ENCODE data around the gene UBAP1L. TPM values are rescaled to one million over a fixed set of nuclear protein-coding genes. Genes with fewer than 3 reads are reported as not detected.

UBAP1L gene
- total and polyA plus RNA-seq, 3 donors from 2014 or later = 3.7 to 12.1 (median 11.3) TPM

DNA sequence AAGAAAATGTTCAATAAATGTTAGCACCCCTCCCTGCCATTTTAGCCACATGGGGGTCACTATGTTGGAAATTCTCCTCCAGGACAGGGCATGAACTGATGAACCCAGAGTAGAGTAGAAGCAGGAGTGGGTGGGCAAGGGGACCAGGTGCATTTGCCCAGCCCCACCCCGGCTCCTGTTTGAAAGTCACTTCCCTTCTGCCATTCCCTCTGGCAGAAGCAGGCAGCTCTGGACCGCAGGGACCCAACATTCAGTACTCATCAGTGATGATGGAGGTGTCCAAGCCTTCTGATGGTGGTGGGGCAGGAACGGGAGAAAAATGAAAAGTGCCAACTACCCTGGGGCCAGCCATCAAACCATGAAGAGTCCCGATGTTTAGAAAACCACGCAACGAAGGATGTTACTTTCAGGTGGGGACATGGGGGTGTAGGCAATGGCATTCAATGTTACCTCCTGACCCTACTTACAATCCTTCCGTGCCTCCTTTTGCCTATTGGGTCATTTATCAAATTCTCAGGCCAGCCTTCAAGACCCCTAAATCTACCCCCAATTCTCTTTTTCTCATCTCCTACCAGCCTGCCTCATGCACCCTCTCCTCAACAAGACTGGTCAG is 17.2 kb downstream of the UBAP1L start:
- 93 to 94% methylated on average over 7 of the region's 7 CpGs for WGBS, 2 donors
- Histone ChIP-seq H3K4me1 (peaks cover 25% of the 10 kb centered on the region), H3K36me3 (ENCODE audit: low read depth, missing control alignments) (no peaks in the 10 kb centered on the region), H3K27ac (no peak overlapping the region), H3K27me3 (no peaks in the 10 kb centered on the region), H3K4me3 (no peak overlapping the region), H3K9me3 (no peaks in the 10 kb centered on the region)
- intact Hi-C loops (cut with DNase I; ENCODE audit: low total_unique reads) = no loop called here
- DNase-seq = no peak
- TF ChIP-seq, protein P1, sequence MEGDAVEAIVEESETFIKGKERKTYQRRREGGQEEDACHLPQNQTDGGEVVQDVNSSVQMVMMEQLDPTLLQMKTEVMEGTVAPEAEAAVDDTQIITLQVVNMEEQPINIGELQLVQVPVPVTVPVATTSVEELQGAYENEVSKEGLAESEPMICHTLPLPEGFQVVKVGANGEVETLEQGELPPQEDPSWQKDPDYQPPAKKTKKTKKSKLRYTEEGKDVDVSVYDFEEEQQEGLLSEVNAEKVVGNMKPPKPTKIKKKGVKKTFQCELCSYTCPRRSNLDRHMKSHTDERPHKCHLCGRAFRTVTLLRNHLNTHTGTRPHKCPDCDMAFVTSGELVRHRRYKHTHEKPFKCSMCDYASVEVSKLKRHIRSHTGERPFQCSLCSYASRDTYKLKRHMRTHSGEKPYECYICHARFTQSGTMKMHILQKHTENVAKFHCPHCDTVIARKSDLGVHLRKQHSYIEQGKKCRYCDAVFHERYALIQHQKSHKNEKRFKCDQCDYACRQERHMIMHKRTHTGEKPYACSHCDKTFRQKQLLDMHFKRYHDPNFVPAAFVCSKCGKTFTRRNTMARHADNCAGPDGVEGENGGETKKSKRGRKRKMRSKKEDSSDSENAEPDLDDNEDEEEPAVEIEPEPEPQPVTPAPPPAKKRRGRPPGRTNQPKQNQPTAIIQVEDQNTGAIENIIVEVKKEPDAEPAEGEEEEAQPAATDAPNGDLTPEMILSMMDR (IDR thresholded peaks at IDR 0.05) = no peak
- no peak for TF ChIP-seq POLR2A (IDR thresholded peaks at IDR 0.05)

DNA sequence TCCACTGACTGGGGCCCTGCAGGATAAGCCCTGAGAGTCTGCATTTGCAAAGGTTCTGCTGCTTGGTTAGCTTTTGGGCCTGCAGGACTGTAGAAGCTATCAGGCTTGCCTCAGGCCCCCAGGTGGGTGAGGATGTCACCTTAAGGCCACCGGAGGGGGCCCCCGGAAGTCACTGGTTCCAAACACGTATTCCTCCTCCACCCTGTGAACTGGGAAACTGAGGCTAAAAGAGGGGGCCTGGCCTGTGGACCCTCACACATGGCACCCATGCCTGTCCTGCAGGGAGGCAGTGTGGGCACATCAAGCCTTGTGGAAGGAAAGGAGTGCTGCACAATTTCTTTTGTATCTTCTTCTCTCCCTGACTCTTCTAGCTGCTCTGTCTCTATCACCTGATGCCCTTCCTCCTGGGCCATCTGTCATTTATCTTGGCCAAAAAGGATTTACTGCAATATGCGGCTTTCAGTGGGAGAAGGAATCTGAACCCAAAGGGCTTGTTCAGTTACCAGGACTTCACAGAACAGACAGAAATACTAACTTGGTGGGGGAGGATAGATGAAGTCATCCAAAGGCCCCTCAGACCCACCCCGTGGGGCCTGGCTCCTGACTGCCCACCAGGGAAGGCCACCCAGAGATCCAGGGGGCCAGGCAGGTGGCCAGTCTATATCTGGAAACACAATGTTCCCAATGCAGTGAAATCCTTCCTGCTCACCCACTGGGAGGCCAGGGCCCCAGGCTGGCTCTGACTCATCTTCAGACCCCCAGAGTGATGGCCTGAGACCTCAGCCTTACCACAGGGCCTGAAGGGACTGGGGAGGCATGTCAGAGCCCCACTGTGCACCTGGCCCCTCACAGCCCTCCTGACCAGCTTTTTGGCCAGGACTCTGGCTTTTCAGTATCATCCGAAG is 18.3 kb downstream of the UBAP1L start:
- Histone ChIP-seq H3K27me3 (no peaks in the 10 kb centered on the region), H3K36me3 (ENCODE audit: low read depth, missing control alignments) (no peaks in the 10 kb centered on the region), H3K4me1 (peaks cover 32% of the 10 kb centered on the region), H3K4me3 (no peak overlapping the region), H3K27ac (peak overlapping the region in 1 of 2 donors; percentile 36), H3K9me3 (no peaks in the 10 kb centered on the region)
- no peak for TF ChIP-seq POLR2A (IDR thresholded peaks at IDR 0.05)
- TF ChIP-seq, protein P1 (IDR thresholded peaks at IDR 0.05) = no peak
- intact Hi-C loops (cut with DNase I; ENCODE audit: low total_unique reads) = no loop called here
- DNase-seq = peak; percentile 25
- WGBS, 2 donors = 79 to 82% methylated on average over 6 of the region's 6 CpGs

DNA sequence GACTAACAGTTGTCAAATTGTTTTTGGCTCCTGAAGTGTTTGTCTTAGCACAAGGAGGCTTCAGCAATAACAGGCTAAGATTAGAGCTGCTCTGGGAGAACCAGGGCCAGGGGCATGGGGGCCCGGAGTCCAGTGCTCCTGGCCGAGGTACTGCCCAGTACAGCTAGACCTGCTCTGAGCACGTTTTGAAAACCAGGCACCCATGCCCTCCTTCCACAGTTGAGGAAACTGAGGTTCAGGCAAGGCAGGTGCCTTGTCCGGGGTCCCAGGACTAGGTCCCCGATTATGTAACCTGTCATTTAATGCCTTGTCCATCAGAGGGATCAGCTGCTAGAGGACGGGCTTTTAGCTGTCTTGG is 19.3 kb downstream of the UBAP1L start:
- TF ChIP-seq POLR2A (IDR thresholded peaks at IDR 0.05) = no peak
- TF ChIP-seq, protein P1 (IDR thresholded peaks at IDR 0.05) = no peak
- no peaks in the 10 kb centered on the region for H3K27me3 ChIP-seq
- 72 to 85% methylated on average over 4 to 6 of the region's 6 CpGs for WGBS, 2 donors
- DNase-seq = no peak
- no peaks in the 10 kb centered on the region for H3K9me3 ChIP-seq
- H3K27ac ChIP-seq = no peak overlapping the region
- no peak overlapping the region for H3K4me3 ChIP-seq
- H3K36me3 ChIP-seq (ENCODE audit: low read depth, missing control alignments) = no peaks in the 10 kb centered on the region
- H3K4me1 ChIP-seq = peaks cover 33% of the 10 kb centered on the region
- intact Hi-C loops (cut with DNase I; ENCODE audit: low total_unique reads) = no loop called here

DNA sequence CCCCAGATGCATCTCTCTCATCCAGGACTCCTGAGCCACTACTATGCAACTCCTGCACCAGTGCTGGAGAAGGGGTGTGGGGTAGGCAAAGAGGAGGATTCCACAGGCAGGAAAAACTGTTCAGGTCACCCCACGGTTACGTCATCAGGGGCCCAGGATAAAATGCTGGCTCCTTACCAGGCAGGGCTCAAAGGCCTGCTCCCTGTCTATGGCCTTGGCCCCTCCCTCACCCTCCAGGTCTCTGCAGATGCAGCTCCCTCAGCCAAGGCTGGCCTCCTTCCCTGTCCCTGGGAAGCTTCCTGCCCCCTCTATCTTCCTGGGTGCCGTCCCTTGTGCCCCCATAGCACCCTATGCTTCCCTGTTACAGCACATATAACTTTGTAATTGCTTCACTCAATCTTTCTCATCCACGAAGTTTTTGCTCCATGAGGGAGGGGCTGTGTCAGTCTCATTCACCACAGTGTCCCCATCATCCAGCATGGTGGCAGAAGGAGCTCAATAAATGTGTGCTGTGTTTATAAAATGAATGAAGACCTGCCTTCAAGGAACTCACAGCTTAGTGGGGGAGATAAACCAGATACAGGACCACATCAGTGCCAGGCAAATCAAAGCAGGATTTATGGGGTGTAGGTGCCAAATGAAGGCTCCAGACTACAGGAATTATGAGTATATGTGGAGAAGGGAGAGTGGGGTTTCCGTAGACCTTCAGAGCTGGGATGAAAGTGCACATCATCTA is 19.8 kb downstream of the UBAP1L start:
- Histone ChIP-seq H3K9me3 (no peaks in the 10 kb centered on the region), H3K4me3 (no peak overlapping the region), H3K27me3 (no peaks in the 10 kb centered on the region), H3K36me3 (ENCODE audit: low read depth, missing control alignments) (no peaks in the 10 kb centered on the region), H3K4me1 (peaks cover 33% of the 10 kb centered on the region), H3K27ac (no peak overlapping the region)
- intact Hi-C loops (cut with DNase I; ENCODE audit: low total_unique reads) = no loop called here
- TF ChIP-seq POLR2A (IDR thresholded peaks at IDR 0.05) = no peak
- TF ChIP-seq, protein P1 (IDR thresholded peaks at IDR 0.05) = no peak
- 47 to 50% methylated on average over 5 of the region's 5 CpGs for WGBS, 2 donors
- DNase-seq = no peak

Measured in testis (tissue), 3 donors.